Panc1 (cell line): Measurements from ENCODE around the gene GFRA1. TPM values are rescaled to one million over a fixed set of nuclear protein-coding genes. Genes with fewer than 3 reads are reported as not detected.

ENCODE experiments used
- ATAC-seq: fragments of 200-7000 bp; cut with Tn5 transposase; 2 replicates; pipeline ENCODE4 v1.9.1; 2020; ENCODE audit warnings: mild to moderate bottlenecking, moderate library complexity
- BruUV-seq: library from RNA; stranded (reverse); fragments of 400-500 nt; replicated peaks from 2 replicates; lab custom pipeline; 2021; lab: Mats Ljungman, UMichigan
- CTCF ChIA-PET: fragments of 300-600 bp; sonication (Branson Sonifier 250); formaldehyde crosslinking; loops from one replicate; lab custom pipeline; 2022; ENCODE audit warnings: antibody characterized with exemption; lab: Charles Lee
- POLR2A ChIA-PET: fragments of 300-600 bp; sonication (Branson Sonifier 250); formaldehyde crosslinking; loops from one replicate; lab custom pipeline; 2022; ENCODE audit warnings: antibody characterized with exemption; lab: Charles Lee
- DNase-seq: peaks from one replicate; pipeline ENCODE4 v3.0.0-alpha.2; 2010; ENCODE audit warnings: low read depth, low spot score
- H3K27ac ChIP-seq: 2 replicates; pipeline ENCODE4 v1.5.1; 2011; ENCODE audit warnings: mild to moderate bottlenecking, low read length, inconsistent platforms
- H3K27me3 ChIP-seq: fragments of 200-500 bp; sonication (Bioruptor generic); 2 replicates; pipeline ENCODE4 v1.6.0; 2014; ENCODE audit warnings: low read length, inconsistent platforms; ENCODE audit not compliant: control insufficient read depth, insufficient read depth
- H3K36me3 ChIP-seq: fragments of 200-500 bp; sonication (Bioruptor generic); 2 replicates; pipeline ENCODE4 v1.5.1; 2014; ENCODE audit warnings: inconsistent platforms, mild to moderate bottlenecking, low read length, moderate library complexity; ENCODE audit not compliant: control insufficient read depth, insufficient read depth
- H3K4me1 ChIP-seq: 2 replicates; pipeline ENCODE4 v1.5.1; 2011; ENCODE audit warnings: inconsistent platforms, mild to moderate bottlenecking, low read length, moderate library complexity; ENCODE audit not compliant: control insufficient read depth, insufficient read depth
- H3K4me3 ChIP-seq, 2 experiments: 2 replicates each; pipeline ENCODE4 v1.5.1; 2011 to 2012; ENCODE audit warnings: low read depth in 2 of 2, low read length in 2 of 2, mild to moderate bottlenecking in 2 of 2, inconsistent platforms in 1 of 2, moderate library complexity in 1 of 2
- H3K9me3 ChIP-seq: fragments of 200-500 bp; sonication (Bioruptor generic); 2 replicates; pipeline ENCODE4 v1.5.1; 2014; ENCODE audit warnings: low read depth, mild to moderate bottlenecking, inconsistent platforms, low read length, moderate library complexity; ENCODE audit not compliant: control insufficient read depth, insufficient read depth
- POLR2AphosphoS5 ChIP-seq: IDR thresholded peaks from 2 replicates; pipeline ENCODE4 v1.6.1; 2012; ENCODE audit warnings: mild to moderate bottlenecking, low read depth, low read length, moderate library complexity
- SIN3A ChIP-seq: IDR thresholded peaks from 2 replicates; pipeline ENCODE4 v1.6.1; 2012; ENCODE audit warnings: low read depth, mild to moderate bottlenecking, low read length, moderate library complexity, borderline replicate concordance; ENCODE audit not compliant: insufficient read depth
- TCF7L2 ChIP-seq: IDR thresholded peaks from 2 replicates; pipeline ENCODE4 v1.6.1; 2011; ENCODE audit warnings: mild to moderate bottlenecking, low read depth, low read length, inconsistent platforms
- in situ Hi-C: cut with HindIII; loops from 2 replicates; pipeline ENCODE4 v1.10.0; 2016; ENCODE audit warnings: low sequenced_read_pairs, low pct_unique_long_range_greater_than_20kb
- intact Hi-C: fragments of 100-400 bp; cut with micrococcal nuclease; formaldehyde crosslinking; loops from one replicate; pipeline ENCODE4 v1.10.0; 2022; ENCODE audit not compliant: unreplicated experiment
- total RNA-seq: library from RNA; stranded (reverse); gene quantifications from one replicate; pipeline ENCODE4 v1.2.1, GENCODE V29; 2021; ENCODE audit not compliant: unreplicated experiment
- TF ChIP-seq, protein P1 (sequence below): fragments of 450-650 bp; IDR thresholded peaks from 2 replicates; pipeline ENCODE4 v1.5.1; 2017; ENCODE audit warnings: mild to moderate bottlenecking
- TF ChIP-seq, protein P2 (sequence below), 2 experiments: IDR thresholded peaks; 2 replicates each; pipeline ENCODE4 v1.6.1; 2011 to 2012; ENCODE audit warnings: low read depth in 2 of 2, control low read depth in 1 of 2, low read length in 1 of 2, mild to moderate bottlenecking in 1 of 2, moderate library complexity in 1 of 2; ENCODE audit not compliant: insufficient read depth in 1 of 2

Gene GFRA1
- total RNA-seq, 1 experiment from 2014 or later = 0.10 TPM

DNA sequence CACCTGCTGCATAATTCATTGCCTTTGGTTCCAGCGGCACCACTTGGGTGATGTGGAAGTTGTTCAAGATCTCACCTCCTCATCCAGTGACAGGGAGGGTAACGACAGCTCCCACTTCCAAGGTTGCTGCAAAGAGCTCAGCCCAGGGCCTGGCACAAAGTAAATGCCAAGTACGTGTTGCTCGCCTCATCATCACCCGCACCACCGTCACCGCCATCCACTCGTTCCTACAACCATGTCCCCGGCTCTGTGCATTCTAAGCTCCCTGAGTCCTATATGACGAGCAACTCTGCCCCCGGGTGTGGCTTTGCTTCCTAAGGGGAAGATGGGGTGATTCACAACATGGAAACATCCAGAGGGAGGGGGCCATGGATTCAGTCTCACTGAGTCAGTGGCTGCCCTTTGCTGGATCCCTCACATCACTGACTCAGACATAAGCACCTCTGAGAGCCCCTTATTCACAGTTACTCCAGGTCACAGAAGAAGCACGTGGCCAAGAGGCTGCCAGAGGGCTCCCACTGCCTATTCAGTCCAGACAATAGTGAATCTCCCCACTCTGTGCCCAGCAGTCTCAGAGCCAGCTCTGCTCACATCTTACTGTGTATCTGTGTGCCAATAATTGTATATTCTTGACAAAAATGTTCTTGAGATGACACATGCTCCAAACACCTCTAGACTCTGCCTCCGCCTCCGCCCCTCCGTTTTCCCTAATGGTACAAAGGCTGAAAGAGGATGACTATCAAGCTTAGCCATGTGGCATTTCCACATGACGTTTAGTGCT is 159.1 kb downstream of the GFRA1 start:
- no peak overlapping the region for H3K27ac ChIP-seq
- no TSS peak for BruUV-seq
- no peaks in the 10 kb centered on the region for H3K9me3 ChIP-seq
- ATAC-seq (no peak), DNase-seq (no peak)
- ChIA-PET POLR2A (no interaction called here), CTCF (no interaction called here)
- H3K27me3 ChIP-seq = no peaks in the 10 kb centered on the region
- intact Hi-C loops (no loop called here), in situ Hi-C loops (no loop called here)
- TF ChIP-seq TCF7L2 = no peak
- TF ChIP-seq, protein P1, sequence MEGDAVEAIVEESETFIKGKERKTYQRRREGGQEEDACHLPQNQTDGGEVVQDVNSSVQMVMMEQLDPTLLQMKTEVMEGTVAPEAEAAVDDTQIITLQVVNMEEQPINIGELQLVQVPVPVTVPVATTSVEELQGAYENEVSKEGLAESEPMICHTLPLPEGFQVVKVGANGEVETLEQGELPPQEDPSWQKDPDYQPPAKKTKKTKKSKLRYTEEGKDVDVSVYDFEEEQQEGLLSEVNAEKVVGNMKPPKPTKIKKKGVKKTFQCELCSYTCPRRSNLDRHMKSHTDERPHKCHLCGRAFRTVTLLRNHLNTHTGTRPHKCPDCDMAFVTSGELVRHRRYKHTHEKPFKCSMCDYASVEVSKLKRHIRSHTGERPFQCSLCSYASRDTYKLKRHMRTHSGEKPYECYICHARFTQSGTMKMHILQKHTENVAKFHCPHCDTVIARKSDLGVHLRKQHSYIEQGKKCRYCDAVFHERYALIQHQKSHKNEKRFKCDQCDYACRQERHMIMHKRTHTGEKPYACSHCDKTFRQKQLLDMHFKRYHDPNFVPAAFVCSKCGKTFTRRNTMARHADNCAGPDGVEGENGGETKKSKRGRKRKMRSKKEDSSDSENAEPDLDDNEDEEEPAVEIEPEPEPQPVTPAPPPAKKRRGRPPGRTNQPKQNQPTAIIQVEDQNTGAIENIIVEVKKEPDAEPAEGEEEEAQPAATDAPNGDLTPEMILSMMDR = no peak
- TF ChIP-seq, protein P2, sequence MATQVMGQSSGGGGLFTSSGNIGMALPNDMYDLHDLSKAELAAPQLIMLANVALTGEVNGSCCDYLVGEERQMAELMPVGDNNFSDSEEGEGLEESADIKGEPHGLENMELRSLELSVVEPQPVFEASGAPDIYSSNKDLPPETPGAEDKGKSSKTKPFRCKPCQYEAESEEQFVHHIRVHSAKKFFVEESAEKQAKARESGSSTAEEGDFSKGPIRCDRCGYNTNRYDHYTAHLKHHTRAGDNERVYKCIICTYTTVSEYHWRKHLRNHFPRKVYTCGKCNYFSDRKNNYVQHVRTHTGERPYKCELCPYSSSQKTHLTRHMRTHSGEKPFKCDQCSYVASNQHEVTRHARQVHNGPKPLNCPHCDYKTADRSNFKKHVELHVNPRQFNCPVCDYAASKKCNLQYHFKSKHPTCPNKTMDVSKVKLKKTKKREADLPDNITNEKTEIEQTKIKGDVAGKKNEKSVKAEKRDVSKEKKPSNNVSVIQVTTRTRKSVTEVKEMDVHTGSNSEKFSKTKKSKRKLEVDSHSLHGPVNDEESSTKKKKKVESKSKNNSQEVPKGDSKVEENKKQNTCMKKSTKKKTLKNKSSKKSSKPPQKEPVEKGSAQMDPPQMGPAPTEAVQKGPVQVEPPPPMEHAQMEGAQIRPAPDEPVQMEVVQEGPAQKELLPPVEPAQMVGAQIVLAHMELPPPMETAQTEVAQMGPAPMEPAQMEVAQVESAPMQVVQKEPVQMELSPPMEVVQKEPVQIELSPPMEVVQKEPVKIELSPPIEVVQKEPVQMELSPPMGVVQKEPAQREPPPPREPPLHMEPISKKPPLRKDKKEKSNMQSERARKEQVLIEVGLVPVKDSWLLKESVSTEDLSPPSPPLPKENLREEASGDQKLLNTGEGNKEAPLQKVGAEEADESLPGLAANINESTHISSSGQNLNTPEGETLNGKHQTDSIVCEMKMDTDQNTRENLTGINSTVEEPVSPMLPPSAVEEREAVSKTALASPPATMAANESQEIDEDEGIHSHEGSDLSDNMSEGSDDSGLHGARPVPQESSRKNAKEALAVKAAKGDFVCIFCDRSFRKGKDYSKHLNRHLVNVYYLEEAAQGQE (IDR thresholded peaks at IDR 0.05; ENCODE audit: insufficient read depth in 1 of 2, low read depth in 2 of 2, low read length in 1 of 2) = no peak
- no peak for TF ChIP-seq SIN3A
- no peak for TF ChIP-seq POLR2AphosphoS5
- no peak overlapping the region for H3K4me3 ChIP-seq
- no peaks in the 10 kb centered on the region for H3K4me1 ChIP-seq
- H3K36me3 ChIP-seq = no peaks in the 10 kb centered on the region

DNA sequence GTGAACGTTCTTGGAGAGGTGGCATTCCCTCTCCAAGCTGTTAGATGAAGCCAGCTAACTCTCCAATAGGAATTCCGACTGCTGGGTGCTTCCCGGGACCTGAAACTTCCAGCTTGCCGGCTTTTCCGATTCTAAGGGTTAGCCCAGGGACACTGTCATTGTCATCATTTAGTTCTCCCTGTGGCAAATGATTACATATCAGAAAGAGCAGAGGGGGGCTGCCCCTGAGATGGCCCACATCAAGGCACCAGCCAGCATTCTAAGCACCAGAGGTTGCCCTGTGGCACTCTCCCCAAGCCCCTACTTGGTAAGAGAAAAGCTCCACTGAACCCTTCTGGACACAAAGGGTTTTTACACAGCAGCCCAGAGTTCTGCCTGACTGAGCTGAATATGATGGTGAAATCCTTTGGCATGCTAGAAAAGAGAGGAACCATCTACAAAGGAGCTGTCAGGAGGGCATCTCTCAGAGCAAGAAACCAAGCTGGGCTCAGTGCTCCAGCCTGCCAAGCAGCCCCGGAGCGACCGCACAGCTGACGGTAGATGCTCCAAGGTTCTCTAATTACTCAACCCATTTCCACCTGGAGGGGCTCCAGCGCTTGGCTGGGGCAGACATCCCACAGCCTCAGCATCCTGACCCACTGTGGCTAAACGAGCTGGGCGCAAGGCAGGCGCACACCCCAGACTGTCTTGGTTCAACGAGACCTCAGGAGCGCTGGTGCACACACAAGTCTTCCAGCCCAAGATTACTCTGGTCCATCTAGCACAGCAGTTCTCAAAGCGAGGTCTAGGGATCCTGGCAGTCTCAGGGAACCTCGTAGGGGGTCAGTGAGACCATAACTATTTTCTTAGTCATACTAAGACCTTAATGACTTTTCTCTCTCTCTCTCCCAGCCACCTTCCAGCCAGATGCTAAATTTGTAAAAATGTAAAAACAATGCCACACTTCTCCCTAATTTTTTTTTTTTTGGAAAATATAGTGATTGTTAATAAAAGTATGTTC is 160.5 kb downstream of the GFRA1 start:
- CTCF ChIA-PET = no interaction called here
- in situ Hi-C loops (no loop called here), intact Hi-C loops (no loop called here)
- ATAC-seq (0 out of 2 replicates have a peak, but pooled peaks have one; percentile 44), DNase-seq (no peak)
- Histone ChIP-seq H3K9me3 (no peaks in the 10 kb centered on the region), H3K4me1 (no peaks in the 10 kb centered on the region), H3K4me3 (no peak overlapping the region), H3K36me3 (no peaks in the 10 kb centered on the region), H3K27me3 (no peaks in the 10 kb centered on the region), H3K27ac (no peak overlapping the region)
- POLR2A ChIA-PET = no interaction called here
- BruUV-seq = no TSS peak
- TF ChIP-seq POLR2AphosphoS5 = no peak
- no peak for TF ChIP-seq TCF7L2
- TF ChIP-seq, protein P2 (IDR thresholded peaks at IDR 0.05; ENCODE audit: insufficient read depth in 1 of 2, low read depth in 2 of 2, low read length in 1 of 2) = no peak
- TF ChIP-seq SIN3A = no peak
- TF ChIP-seq, protein P1 = no peak
